HG03469 (cell line): ENCODE measurements around the gene RSRC1.
A peak's percentile ranks its signal among the peaks of the same experiment; 100 is the strongest.
"Not testable (repeated sequence)": the region's sequence is repeated elsewhere in the genome, so short reads cannot be mapped to it uniquely, and the experiment has no call there.

Experiments
- ATAC-seq: cut with Tn5 transposase; IDR thresholded peaks from one replicate; pipeline ENCODE4 v1.9.1; 2021; ENCODE audit warnings: mild to moderate bottlenecking, moderate library complexity, moderate number of reproducible peaks; ENCODE audit not compliant: unreplicated experiment

RSRC1 gene

GRCh38 chr3:158217992-158218391 lies 108.1 kb downstream of the RSRC1 start:
- ATAC-seq: no peak

- ATAC-seq: no peak
Measured at GRCh38 chr3:158220575-158220974, 110.7 kb downstream of the RSRC1 start.

GRCh38 chr3:158221426-158221825 lies 111.5 kb downstream of the RSRC1 start:
- no peak for ATAC-seq

- ATAC-seq: no peak
Measured at GRCh38 chr3:158226429-158226828, 116.5 kb downstream of the RSRC1 start.

- not testable (repeated sequence) for ATAC-seq
Measured at GRCh38 chr3:158228942-158229341, 119.1 kb downstream of the RSRC1 start.

- no peak for ATAC-seq
Measured at GRCh38 chr3:158233791-158234190, 123.9 kb downstream of the RSRC1 start.

- no peak for ATAC-seq
Measured at GRCh38 chr3:158244274-158244673, 134.4 kb downstream of the RSRC1 start.

GRCh38 chr3:158247288-158247687 lies 137.4 kb downstream of the RSRC1 start:
- no peak for ATAC-seq

- ATAC-seq: no peak
Measured at GRCh38 chr3:158248261-158248660, 138.4 kb downstream of the RSRC1 start.

- peak; percentile 47 for ATAC-seq
Measured at GRCh38 chr3:158249183-158249582, 139.3 kb downstream of the RSRC1 start.

GRCh38 chr3:158258619-158259018 lies 148.7 kb downstream of the RSRC1 start:
- no peak for ATAC-seq

- ATAC-seq: no peak
Measured at GRCh38 chr3:158260392-158260791, 150.5 kb downstream of the RSRC1 start.

GRCh38 chr3:158261371-158261991 lies 151.6 kb downstream of the RSRC1 start:
- no peak for ATAC-seq

- no peak for ATAC-seq
Measured at GRCh38 chr3:158264894-158265293, 155.0 kb downstream of the RSRC1 start.

- ATAC-seq: no peak
Measured at GRCh38 chr3:158267015-158267414, 157.1 kb downstream of the RSRC1 start.

GRCh38 chr3:158269942-158270341 lies 160.1 kb downstream of the RSRC1 start:
- no peak for ATAC-seq

- no peak for ATAC-seq
Measured at GRCh38 chr3:158272081-158272480, 162.2 kb downstream of the RSRC1 start.

GRCh38 chr3:158273656-158274055 lies 163.8 kb downstream of the RSRC1 start:
- no peak for ATAC-seq

- no peak for ATAC-seq
Measured at GRCh38 chr3:158278187-158278586, 168.3 kb downstream of the RSRC1 start.

GRCh38 chr3:158279609-158280008 lies 169.7 kb downstream of the RSRC1 start:
- no peak for ATAC-seq

GRCh38 chr3:158295771-158296170 lies 185.9 kb downstream of the RSRC1 start:
- no peak for ATAC-seq

GRCh38 chr3:158297940-158298339 lies 188.1 kb downstream of the RSRC1 start:
- no peak for ATAC-seq

GRCh38 chr3:158308236-158308928 lies 198.5 kb downstream of the RSRC1 start:
- ATAC-seq: no peak
